WTC11 (cell line): ENCODE data around the gene TRIM50. TPM values are rescaled to one million over a fixed set of nuclear protein-coding genes. Genes with fewer than 3 reads are reported as not detected.

Source experiments
- ATAC-seq: fragments of 200-7000 bp; cut with Tn5 transposase; 2 replicates; pipeline ENCODE4 v1.10.0; 2021; ENCODE audit warnings: mild to moderate bottlenecking, moderate library complexity
- CTCF ChIA-PET: fragments of 300-600 bp; sonication (Branson Sonifier 250); formaldehyde crosslinking; loops from one replicate; lab custom pipeline; 2021; ENCODE audit warnings: antibody characterized with exemption; lab: Charles Lee
- POLR2A ChIA-PET: fragments of 350-600 bp; sonication (Branson Sonifier 250); formaldehyde crosslinking; loops from one replicate; lab custom pipeline; 2021; ENCODE audit warnings: antibody characterized with exemption; lab: Charles Lee
- DNase-seq: peaks from one replicate; pipeline ENCODE4 v3.0.0; 2021; ENCODE audit warnings: low spot score
- H3K27ac Mint-ChIP-seq: 2 replicates; pipeline ENCODE4 v1.8.0; 2021; ENCODE audit warnings: mixed read lengths
- H3K27me3 Mint-ChIP-seq: 2 replicates; pipeline ENCODE4 v1.8.0; 2021; ENCODE audit warnings: low read depth, mild to moderate bottlenecking, moderate library complexity, mixed read lengths
- H3K36me3 Mint-ChIP-seq: 2 replicates; pipeline ENCODE4 v1.8.0; 2021; ENCODE audit warnings: mixed read lengths
- H3K4me1 Mint-ChIP-seq: 2 replicates; pipeline ENCODE4 v1.8.0; 2022; ENCODE audit warnings: mixed read lengths
- H3K4me3 Mint-ChIP-seq: 2 replicates; pipeline ENCODE4 v1.8.0; 2021; ENCODE audit warnings: mild to moderate bottlenecking, moderate library complexity, mixed read lengths
- H3K9me3 Mint-ChIP-seq: 2 replicates; pipeline ENCODE4 v1.8.0; 2021; ENCODE audit warnings: mixed read lengths
- AR ChIP-seq: fragments of 250-450 bp; sonication (Bioruptor Pico); IDR thresholded peaks from 2 replicates; pipeline ENCODE4 v1.9.0; 2021; ENCODE audit warnings: mild to moderate bottlenecking
- ATF2 ChIP-seq: sonication (generic); formaldehyde crosslinking; IDR thresholded peaks from 2 replicates; pipeline ENCODE4 v1.8.1; 2022; ENCODE audit warnings: low read depth, missing genetic modification reagents, borderline replicate concordance
- E2F5 ChIP-seq: sonication (generic); formaldehyde crosslinking; IDR thresholded peaks from 2 replicates; pipeline ENCODE4 v1.8.1; 2022; ENCODE audit warnings: mild to moderate bottlenecking, moderate library complexity, missing genetic modification reagents
- ETV6 ChIP-seq: sonication (generic); formaldehyde crosslinking; IDR thresholded peaks from 2 replicates; pipeline ENCODE4 v1.8.1; 2022; ENCODE audit warnings: mild to moderate bottlenecking, missing genetic modification reagents
- FOXP4 ChIP-seq: sonication (generic); formaldehyde crosslinking; IDR thresholded peaks from 2 replicates; pipeline ENCODE4 v1.8.0; 2022; ENCODE audit warnings: mild to moderate bottlenecking, missing genetic modification reagents
- MAX ChIP-seq: sonication (generic); formaldehyde crosslinking; IDR thresholded peaks from 2 replicates; pipeline ENCODE4 v1.8.0; 2022; ENCODE audit warnings: mild to moderate bottlenecking, missing genetic modification reagents
- NFATC4 ChIP-seq: fragments of 250-450 bp; sonication (Bioruptor Pico); IDR thresholded peaks from 2 replicates; pipeline ENCODE4 v1.9.0; 2021; ENCODE audit warnings: mild to moderate bottlenecking
- NFYB ChIP-seq: sonication (generic); formaldehyde crosslinking; conservative IDR thresholded peaks from 2 replicates; pipeline ENCODE4 v1.8.0; 2022; ENCODE audit warnings: low read depth, missing genetic modification reagents
- NR2C2 ChIP-seq: sonication (generic); formaldehyde crosslinking; IDR thresholded peaks from 2 replicates; pipeline ENCODE4 v1.8.0; 2022; ENCODE audit warnings: mild to moderate bottlenecking, missing genetic modification reagents
- PRDM15 ChIP-seq: sonication (generic); formaldehyde crosslinking; IDR thresholded peaks from 2 replicates; pipeline ENCODE4 v1.8.0; 2022; ENCODE audit warnings: missing genetic modification reagents
- SMAD4 ChIP-seq: sonication (generic); formaldehyde crosslinking; IDR thresholded peaks from 2 replicates; pipeline ENCODE4 v1.8.0; 2022; ENCODE audit warnings: mild to moderate bottlenecking, missing genetic modification reagents
- TEAD1 ChIP-seq: sonication (generic); formaldehyde crosslinking; IDR thresholded peaks from 2 replicates; pipeline ENCODE4 v1.8.0; 2022; ENCODE audit warnings: mild to moderate bottlenecking, missing genetic modification reagents
- ZBTB21 ChIP-seq: sonication (generic); formaldehyde crosslinking; IDR thresholded peaks from 2 replicates; pipeline ENCODE4 v1.8.1; 2023; ENCODE audit warnings: mild to moderate bottlenecking, missing genetic modification reagents, borderline replicate concordance
- ZNF416 ChIP-seq: fragments of 250-450 bp; sonication (Bioruptor Pico); IDR thresholded peaks from 2 replicates; pipeline ENCODE4 v1.9.0; 2021; ENCODE audit warnings: mild to moderate bottlenecking, inconsistent platforms
- ZNF423 ChIP-seq: fragments of 250-450 bp; sonication (Bioruptor Pico); IDR thresholded peaks from 2 replicates; pipeline ENCODE4 v2.1.2; 2022; ENCODE audit warnings: mild to moderate bottlenecking, moderate library complexity
- ZNF512 ChIP-seq: sonication (generic); formaldehyde crosslinking; IDR thresholded peaks from 2 replicates; pipeline ENCODE4 v1.8.1; 2022; ENCODE audit warnings: missing genetic modification reagents, borderline replicate concordance
- ZSCAN18 ChIP-seq: fragments of 250-450 bp; sonication (Bioruptor Pico); IDR thresholded peaks from 2 replicates; pipeline ENCODE4 v2.1.2; 2022; ENCODE audit warnings: mild to moderate bottlenecking, moderate library complexity
- total RNA-seq: library from RNA; stranded (reverse); gene quantifications from 3 replicates; pipeline ENCODE4 v1.2.3, GENCODE V29; 2021

The TRIM50 gene
- total RNA-seq, 1 experiment from 2014 or later = 0.15 TPM

- POLR2A ChIA-PET = no interaction called here
- Mint-ChIP-seq H3K27me3 (no peaks in the 10 kb centered on the region; the same call in 1 of the 2 replicates), H3K4me1 (no peaks in the 10 kb centered on the region), H3K4me3 (no peak overlapping the region), H3K36me3 (no peaks in the 10 kb centered on the region), H3K9me3 (no peaks in the 10 kb centered on the region), H3K27ac (no peak overlapping the region)
- DNase-seq = no peak
- CTCF ChIA-PET = no interaction called here
- TF ChIP-seq ZBTB21 (CRISPR knock-in tag) (no peak), SMAD4 (CRISPR knock-in tag) (no peak), TEAD1 (no peak), MAX (CRISPR knock-in tag) (no peak), ETV6 (no peak), E2F5 (CRISPR knock-in tag) (no peak), ZNF512 (CRISPR knock-in tag) (no peak), PRDM15 (no peak), NR2C2 (CRISPR knock-in tag) (no peak), ZNF416 (CRISPR knock-in tag) (no peak), ZNF423 (CRISPR knock-in tag) (no peak), FOXP4 (CRISPR knock-in tag) (no peak), NFATC4 (CRISPR knock-in tag) (no peak), AR (CRISPR knock-in tag) (no peak), ATF2 (CRISPR knock-in tag) (no peak), ZSCAN18 (CRISPR knock-in tag) (no peak), NFYB (CRISPR knock-in tag) (no peak)
- TF ChIP-seq, all 79 proteins: peak for 0
- no peak for ATAC-seq
Observed at GRCh38 chr7:73369622-73370021, 41.7 kb upstream of the TRIM50 start.
